BE2C (cell line): ENCODE data around the gene STKLD1.

ENCODE experiments used
- DNase-seq: peaks from one replicate; pipeline ENCODE4 v3.0.0-alpha.2; 2020
- H3K27me3 ChIP-seq: fragments of 250-450 bp; sonication (Bioruptor Pico); 2 replicates; pipeline ENCODE4 v1.5.1; 2020; ENCODE audit warnings: mild to moderate bottlenecking
- H3K36me3 ChIP-seq: fragments of 250-450 bp; sonication (Bioruptor Pico); 2 replicates; pipeline ENCODE4 v1.5.1; 2020; ENCODE audit warnings: mild to moderate bottlenecking
- H3K4me1 ChIP-seq: fragments of 250-450 bp; sonication (Bioruptor Pico); 2 replicates; pipeline ENCODE4 v1.5.1; 2020
- H3K4me3 ChIP-seq: 2 replicates; pipeline ENCODE4 v1.5.1; 2011; ENCODE audit warnings: low read depth, low read length
- H3K9me3 ChIP-seq: fragments of 250-450 bp; sonication (Bioruptor Pico); 2 replicates; pipeline ENCODE4 v1.5.1; 2020
- TF ChIP-seq, protein P1 (sequence below): IDR thresholded peaks from 2 replicates; pipeline ENCODE4 v1.5.1; 2012; ENCODE audit warnings: mild to moderate bottlenecking, low read depth, low read length

The STKLD1 gene

DNA sequence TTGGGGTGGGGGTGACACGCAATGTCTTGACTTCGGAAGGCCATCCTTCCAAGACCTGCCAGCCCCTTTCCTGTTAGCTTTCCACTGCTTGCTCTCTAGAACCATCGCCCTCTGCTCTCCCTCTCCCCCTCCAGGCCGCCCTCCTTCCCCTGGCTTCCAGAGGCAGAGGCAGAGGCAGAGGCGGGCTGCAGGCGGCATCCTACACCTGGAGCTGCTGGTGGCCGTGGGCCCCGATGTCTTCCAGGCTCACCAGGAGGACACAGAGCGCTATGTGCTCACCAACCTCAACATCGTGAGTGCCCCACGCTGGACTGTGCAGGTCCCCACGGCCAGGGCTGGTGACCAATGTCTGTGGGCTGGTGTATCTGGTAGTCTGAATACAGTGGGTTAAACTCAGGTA, 48.0 kb downstream of the STKLD1 start:
- no peak for DNase-seq
- no peaks in the 10 kb centered on the region for H3K27me3 ChIP-seq
- no peaks in the 10 kb centered on the region for H3K36me3 ChIP-seq
- H3K4me3 ChIP-seq: no peak overlapping the region
- H3K4me1 ChIP-seq: no peaks in the 10 kb centered on the region
- TF ChIP-seq, protein P1, sequence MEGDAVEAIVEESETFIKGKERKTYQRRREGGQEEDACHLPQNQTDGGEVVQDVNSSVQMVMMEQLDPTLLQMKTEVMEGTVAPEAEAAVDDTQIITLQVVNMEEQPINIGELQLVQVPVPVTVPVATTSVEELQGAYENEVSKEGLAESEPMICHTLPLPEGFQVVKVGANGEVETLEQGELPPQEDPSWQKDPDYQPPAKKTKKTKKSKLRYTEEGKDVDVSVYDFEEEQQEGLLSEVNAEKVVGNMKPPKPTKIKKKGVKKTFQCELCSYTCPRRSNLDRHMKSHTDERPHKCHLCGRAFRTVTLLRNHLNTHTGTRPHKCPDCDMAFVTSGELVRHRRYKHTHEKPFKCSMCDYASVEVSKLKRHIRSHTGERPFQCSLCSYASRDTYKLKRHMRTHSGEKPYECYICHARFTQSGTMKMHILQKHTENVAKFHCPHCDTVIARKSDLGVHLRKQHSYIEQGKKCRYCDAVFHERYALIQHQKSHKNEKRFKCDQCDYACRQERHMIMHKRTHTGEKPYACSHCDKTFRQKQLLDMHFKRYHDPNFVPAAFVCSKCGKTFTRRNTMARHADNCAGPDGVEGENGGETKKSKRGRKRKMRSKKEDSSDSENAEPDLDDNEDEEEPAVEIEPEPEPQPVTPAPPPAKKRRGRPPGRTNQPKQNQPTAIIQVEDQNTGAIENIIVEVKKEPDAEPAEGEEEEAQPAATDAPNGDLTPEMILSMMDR: no peak
- no peaks in the 10 kb centered on the region for H3K9me3 ChIP-seq

DNA sequence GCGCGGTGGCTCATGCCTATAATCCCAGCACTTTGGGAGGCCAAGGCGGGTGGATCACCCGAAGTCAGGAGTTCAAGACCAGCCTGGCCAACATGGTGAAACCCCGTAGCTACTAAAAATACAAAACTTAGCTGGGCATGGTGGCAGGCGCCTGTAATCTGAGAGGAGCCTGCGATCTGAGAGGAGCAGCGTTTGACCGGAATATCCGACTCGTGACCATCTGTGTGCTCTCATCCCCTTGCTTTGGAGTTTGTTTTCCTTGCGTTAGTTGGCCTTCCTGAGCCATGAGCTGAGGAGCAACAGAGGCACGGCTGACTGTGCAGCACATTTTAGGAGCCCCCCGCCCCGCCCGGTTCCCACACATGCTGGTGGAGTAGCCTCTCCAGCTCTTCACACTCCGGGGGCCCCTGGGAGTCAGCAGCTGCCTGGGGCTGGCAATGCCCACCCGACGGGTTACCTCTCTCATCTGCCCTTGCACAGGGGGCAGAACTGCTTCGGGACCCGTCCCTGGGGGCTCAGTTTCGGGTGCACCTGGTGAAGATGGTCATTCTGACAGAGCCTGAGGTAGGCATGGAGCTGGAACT, 49.0 kb downstream of the STKLD1 start:
- TF ChIP-seq, protein P1: no peak
- H3K36me3 ChIP-seq: no peaks in the 10 kb centered on the region
- DNase-seq: no peak
- H3K9me3 ChIP-seq: no peaks in the 10 kb centered on the region
- no peaks in the 10 kb centered on the region for H3K4me1 ChIP-seq
- no peaks in the 10 kb centered on the region for H3K27me3 ChIP-seq
- H3K4me3 ChIP-seq: no peak overlapping the region

DNA sequence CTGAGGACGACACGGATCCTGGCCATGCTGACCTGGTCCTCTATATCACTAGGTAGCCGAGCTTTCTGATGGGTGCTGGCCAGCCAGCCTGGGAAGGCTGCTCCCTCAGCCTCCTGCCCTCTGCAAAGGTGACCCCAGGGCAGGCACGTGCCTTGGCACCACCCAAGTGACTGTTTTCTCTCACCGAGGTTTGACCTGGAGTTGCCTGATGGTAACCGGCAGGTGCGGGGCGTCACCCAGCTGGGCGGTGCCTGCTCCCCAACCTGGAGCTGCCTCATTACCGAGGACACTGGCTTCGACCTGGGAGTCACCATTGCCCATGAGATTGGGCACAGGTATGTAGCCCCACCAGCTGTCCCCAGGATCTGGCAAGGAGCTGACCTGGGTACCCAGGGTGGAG, 49.8 kb downstream of the STKLD1 start:
- no peaks in the 10 kb centered on the region for H3K36me3 ChIP-seq
- H3K4me1 ChIP-seq: no peaks in the 10 kb centered on the region
- H3K27me3 ChIP-seq: no peaks in the 10 kb centered on the region
- H3K9me3 ChIP-seq: no peaks in the 10 kb centered on the region
- TF ChIP-seq, protein P1: no peak
- no peak overlapping the region for H3K4me3 ChIP-seq
- no peak for DNase-seq

DNA sequence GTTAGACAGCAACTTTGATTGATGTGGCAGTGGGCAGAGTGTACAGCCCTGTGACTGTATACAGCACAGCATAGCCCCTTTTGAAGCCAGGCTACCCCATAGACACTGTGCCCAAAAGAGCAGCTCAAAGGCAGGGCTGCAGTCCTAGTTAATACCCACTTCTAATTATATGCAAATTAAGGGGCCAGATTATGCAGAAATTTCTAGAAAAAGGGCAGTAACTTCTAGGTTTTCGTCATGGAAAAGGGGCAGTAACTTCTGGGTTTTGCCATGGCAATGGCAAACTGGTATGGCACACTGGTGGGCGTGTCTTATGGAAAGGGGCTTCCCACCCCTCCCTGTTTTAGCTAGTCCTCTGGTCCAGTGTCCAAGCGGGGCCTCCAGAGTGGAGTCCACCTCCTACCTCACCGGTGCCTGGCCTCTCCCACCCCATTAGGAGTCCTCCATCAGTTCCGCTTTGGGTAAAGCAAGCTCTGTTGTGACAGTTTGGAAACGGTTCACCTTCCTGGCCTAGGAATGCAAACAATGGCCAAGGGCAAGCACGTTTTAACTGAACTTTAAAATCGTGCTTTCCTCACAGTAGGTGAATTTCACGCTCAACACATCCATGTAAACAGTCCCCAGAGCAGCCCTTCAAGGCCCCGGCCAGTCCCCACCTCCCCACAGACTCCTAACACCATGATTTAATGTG, 51.6 kb downstream of the STKLD1 start:
- H3K9me3 ChIP-seq: no peaks in the 10 kb centered on the region
- TF ChIP-seq, protein P1: no peak
- H3K4me1 ChIP-seq: no peaks in the 10 kb centered on the region
- peak overlapping the region; percentile 28 for H3K4me3 ChIP-seq
- no peaks in the 10 kb centered on the region for H3K27me3 ChIP-seq
- no peaks in the 10 kb centered on the region for H3K36me3 ChIP-seq
- no peak for DNase-seq

DNA sequence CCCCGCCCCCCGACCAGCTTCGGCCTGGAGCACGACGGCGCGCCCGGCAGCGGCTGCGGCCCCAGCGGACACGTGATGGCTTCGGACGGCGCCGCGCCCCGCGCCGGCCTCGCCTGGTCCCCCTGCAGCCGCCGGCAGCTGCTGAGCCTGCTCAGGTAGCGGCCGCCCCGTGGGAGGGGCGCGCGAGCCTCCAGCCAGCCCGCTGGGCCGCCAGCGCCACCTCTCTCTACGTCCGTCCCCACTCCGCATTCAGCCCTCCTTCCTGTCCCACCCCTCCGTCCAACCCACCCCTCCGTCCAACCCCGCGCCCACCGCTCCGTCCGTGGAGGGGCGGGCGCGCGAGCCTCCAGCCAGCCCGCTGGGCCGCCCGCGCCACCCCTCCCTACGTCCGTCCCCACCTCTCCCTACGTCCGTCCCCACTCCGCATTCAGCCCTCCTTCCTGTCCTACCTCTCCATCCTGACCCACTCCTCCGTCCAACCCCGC, 52.5 kb downstream of the STKLD1 start:
- DNase-seq: peak; percentile 70
- H3K27me3 ChIP-seq: no peaks in the 10 kb centered on the region
- no peaks in the 10 kb centered on the region for H3K9me3 ChIP-seq
- H3K4me1 ChIP-seq: no peaks in the 10 kb centered on the region
- H3K4me3 ChIP-seq: peak overlapping the region; percentile 23; the same call in 1 of the 2 replicates
- TF ChIP-seq, protein P1: no peak
- H3K36me3 ChIP-seq: no peaks in the 10 kb centered on the region

DNA sequence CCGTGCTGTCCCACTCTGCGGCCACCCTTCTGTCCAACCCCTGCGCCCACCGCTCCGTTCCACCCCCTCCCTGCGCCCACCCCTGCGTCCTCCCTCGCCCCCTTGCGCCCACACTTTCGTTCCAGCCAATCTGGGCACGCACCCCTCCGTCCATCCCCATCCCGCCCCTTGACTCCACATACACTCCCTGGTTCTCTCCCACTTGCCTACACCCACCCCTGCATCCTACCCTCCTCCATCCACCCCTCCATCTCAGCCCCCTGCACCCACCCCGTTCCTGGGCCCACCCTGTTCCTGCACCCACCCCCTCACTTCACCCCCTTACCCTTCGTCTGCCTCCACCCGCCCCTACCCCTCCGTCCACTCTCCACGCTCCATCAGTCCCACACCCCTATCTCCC, 53.0 kb downstream of the STKLD1 start:
- no peaks in the 10 kb centered on the region for H3K4me1 ChIP-seq
- H3K36me3 ChIP-seq: no peaks in the 10 kb centered on the region
- no peaks in the 10 kb centered on the region for H3K9me3 ChIP-seq
- TF ChIP-seq, protein P1: no peak
- DNase-seq: no peak
- H3K27me3 ChIP-seq: no peaks in the 10 kb centered on the region
- H3K4me3 ChIP-seq: no peak overlapping the region
